ENCODE measurements around the gene SDC4.

Gene SDC4

DNA sequence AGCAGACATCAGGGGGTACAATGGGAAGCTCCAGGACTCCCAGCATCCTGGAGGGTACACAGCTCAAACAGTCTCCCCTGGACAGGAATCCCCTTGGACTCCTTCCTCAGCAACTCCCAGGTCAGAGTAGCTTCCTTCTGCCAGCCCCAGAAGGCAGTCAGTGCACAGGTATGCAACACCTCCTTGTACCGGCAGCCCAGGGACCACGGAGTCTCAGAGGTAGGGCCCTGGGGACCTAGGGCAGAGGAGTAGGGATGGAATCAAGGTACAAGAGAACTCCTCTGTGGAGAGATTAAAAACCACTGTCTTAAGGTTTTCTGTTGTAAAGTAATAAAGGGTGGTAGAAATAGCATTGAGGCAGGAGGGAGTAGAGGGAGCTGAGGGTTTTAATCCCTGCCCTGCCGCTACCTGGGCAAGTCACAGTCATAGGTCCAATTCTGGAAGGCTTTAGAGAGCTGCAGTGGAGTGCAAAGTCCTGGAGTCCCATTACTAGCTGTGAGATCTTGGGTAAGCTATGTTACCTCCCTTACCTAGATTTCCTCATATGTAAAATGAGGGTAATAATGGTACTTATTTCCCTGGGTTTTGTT is 22.4 kb upstream of the SDC4 start:
- Mint-ChIP-seq H3K9me3 (no peaks in the 10 kb centered on the region), H3K4me1 (peaks cover 71% of the 10 kb centered on the region), H3K4me3 (no peak overlapping the region)

DNA sequence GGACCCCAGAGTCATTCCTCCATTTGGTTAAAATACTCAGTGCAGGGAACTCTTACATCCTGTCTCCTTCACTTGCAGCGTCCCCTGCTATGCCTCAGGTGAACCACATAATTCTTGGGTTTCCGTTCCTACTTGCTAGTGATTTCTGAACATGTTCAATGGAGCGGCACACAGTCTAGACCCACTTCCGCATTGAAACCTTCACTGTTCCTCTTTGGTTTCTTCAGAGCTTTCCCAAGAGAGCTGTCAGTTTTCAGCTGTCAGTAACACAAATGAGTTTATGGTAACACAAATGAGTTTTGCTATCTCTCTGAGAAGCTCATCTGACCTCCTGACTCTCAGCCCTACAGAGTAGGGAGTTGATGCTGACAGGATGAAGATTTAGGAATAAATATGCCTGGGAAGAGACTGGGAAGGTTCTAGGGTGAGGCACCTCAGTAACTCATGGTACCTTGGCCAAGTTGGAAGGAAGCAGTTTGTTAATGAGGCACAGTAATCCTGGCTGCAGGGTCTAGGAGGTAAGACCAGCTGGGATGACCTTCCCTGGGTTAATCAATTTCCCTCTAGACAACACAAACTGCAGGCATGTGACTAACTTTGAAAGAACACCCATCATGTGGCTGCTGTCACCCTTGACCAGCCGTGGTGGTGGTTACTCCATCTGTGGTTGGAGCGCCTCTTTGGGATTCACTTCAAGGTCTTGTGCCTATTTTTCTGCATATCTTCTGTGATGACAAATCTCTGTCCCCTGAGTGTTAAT is 20.2 kb upstream of the SDC4 start:
- Mint-ChIP-seq H3K9me3 (no peaks in the 10 kb centered on the region), H3K27ac (peak overlapping the region; percentile 84), H3K4me1 (peaks cover 79% of the 10 kb centered on the region), H3K36me3 (no peaks in the 10 kb centered on the region), H3K4me3 (peak overlapping the region; percentile 38), H3K27me3 (no peaks in the 10 kb centered on the region)

More for the DNA sequence above, 22.4 kb upstream of the SDC4 start:
- Mint-ChIP-seq H3K36me3 (no peaks in the 10 kb centered on the region), H3K27me3 (no peaks in the 10 kb centered on the region), H3K27ac (peak overlapping the region; percentile 65)

DNA sequence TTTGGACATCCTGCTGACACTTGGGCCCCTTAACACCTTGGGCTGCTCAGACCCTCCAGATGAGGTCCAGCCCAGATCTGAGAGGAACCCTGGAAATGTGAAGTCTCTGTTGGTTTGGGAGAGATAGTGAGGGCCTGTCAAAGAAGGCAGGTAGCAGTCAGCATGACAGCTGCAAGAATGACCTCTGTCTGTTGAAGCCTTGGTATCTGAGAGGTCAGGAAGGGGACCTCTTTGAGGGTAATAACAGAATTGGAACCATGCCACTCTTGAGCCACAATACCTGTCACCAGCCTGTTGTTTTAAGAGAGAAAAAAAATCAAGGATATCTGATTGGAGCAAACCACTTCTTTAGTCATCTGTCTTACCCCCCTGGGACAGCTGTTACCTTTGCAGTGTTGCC is 18.9 kb upstream of the SDC4 start:
- peak overlapping the region; percentile 76 for H3K27ac Mint-ChIP-seq
- H3K4me1 Mint-ChIP-seq: peaks cover 75% of the 10 kb centered on the region
- no peaks in the 10 kb centered on the region for H3K9me3 Mint-ChIP-seq
- no peaks in the 10 kb centered on the region for H3K36me3 Mint-ChIP-seq
- H3K27me3 Mint-ChIP-seq: no peaks in the 10 kb centered on the region
- H3K4me3 Mint-ChIP-seq: no peak overlapping the region

DNA sequence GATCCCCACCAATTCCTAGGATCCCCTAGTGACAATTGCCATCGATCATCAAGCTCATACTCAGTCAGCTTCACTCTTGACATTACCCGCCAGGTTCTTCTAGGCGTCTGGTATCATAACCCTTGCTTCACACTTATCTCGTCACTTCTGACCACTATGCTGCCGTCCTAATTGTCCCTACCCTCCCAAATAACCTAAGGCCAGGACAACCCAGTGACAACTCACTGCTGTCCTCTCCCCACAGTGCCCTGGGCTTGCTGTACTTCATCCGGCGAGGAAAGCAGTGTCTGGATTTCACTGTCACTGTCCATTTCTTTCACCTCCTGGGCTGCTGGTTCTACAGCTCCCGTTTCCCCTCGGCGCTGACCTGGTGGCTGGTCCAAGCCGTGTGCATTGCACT is 18.4 kb upstream of the SDC4 start:
- peak overlapping the region; percentile 83 for H3K27ac Mint-ChIP-seq
- peak overlapping the region; percentile 19 for H3K4me3 Mint-ChIP-seq
- H3K36me3 Mint-ChIP-seq: no peaks in the 10 kb centered on the region
- H3K9me3 Mint-ChIP-seq: no peaks in the 10 kb centered on the region
- peaks cover 70% of the 10 kb centered on the region for H3K4me1 Mint-ChIP-seq
- H3K27me3 Mint-ChIP-seq: no peaks in the 10 kb centered on the region

GRCh38 chr20:45366192-45366591 is 18.0 kb upstream of the SDC4 start:
- Mint-ChIP-seq H3K27ac (peak overlapping the region; percentile 83), H3K36me3 (no peaks in the 10 kb centered on the region), H3K4me3 (no peak overlapping the region), H3K27me3 (no peaks in the 10 kb centered on the region), H3K4me1 (peaks cover 66% of the 10 kb centered on the region), H3K9me3 (no peaks in the 10 kb centered on the region)

- Mint-ChIP-seq H3K36me3 (no peaks in the 10 kb centered on the region), H3K9me3 (no peaks in the 10 kb centered on the region), H3K4me1 (peaks cover 59% of the 10 kb centered on the region), H3K4me3 (peak overlapping the region; percentile 39), H3K27me3 (no peaks in the 10 kb centered on the region), H3K27ac (peak overlapping the region; percentile 70)
Measured at GRCh38 chr20:45365444-45365970, 17.3 kb upstream of the SDC4 start.

GRCh38 chr20:45363611-45364492 is 15.6 kb upstream of the SDC4 start:
- peaks cover 51% of the 10 kb centered on the region for H3K4me1 Mint-ChIP-seq
- no peaks in the 10 kb centered on the region for H3K9me3 Mint-ChIP-seq
- peak overlapping the region; percentile 94 for H3K27ac Mint-ChIP-seq
- no peaks in the 10 kb centered on the region for H3K36me3 Mint-ChIP-seq
- H3K27me3 Mint-ChIP-seq: no peaks in the 10 kb centered on the region
- peak overlapping the region; percentile 95 for H3K4me3 Mint-ChIP-seq

- Mint-ChIP-seq H3K4me1 (peaks cover 43% of the 10 kb centered on the region), H3K27ac (peak within 1 kb of the TSS; percentile 94), H3K9me3 (no peaks in the 10 kb centered on the region), H3K4me3 (peak within 1 kb of the TSS; percentile 95), H3K36me3 (no peaks in the 10 kb centered on the region), H3K27me3 (no peaks in the 10 kb centered on the region)
Measured at GRCh38 chr20:45362804-45363610, 14.8 kb upstream of the SDC4 start, which contains the start of gene SYS1. Gene SYS1 (plus strand): TSS chr20:45363156. CDS start chr20:45363532, 376 bp downstream.

GRCh38 chr20:45361793-45362192 is 13.6 kb upstream of the SDC4 start:
- Mint-ChIP-seq H3K36me3 (no peaks in the 10 kb centered on the region), H3K4me1 (peaks cover 36% of the 10 kb centered on the region), H3K27me3 (no peaks in the 10 kb centered on the region), H3K27ac (no peak overlapping the region), H3K4me3 (no peak overlapping the region), H3K9me3 (no peaks in the 10 kb centered on the region)

DNA sequence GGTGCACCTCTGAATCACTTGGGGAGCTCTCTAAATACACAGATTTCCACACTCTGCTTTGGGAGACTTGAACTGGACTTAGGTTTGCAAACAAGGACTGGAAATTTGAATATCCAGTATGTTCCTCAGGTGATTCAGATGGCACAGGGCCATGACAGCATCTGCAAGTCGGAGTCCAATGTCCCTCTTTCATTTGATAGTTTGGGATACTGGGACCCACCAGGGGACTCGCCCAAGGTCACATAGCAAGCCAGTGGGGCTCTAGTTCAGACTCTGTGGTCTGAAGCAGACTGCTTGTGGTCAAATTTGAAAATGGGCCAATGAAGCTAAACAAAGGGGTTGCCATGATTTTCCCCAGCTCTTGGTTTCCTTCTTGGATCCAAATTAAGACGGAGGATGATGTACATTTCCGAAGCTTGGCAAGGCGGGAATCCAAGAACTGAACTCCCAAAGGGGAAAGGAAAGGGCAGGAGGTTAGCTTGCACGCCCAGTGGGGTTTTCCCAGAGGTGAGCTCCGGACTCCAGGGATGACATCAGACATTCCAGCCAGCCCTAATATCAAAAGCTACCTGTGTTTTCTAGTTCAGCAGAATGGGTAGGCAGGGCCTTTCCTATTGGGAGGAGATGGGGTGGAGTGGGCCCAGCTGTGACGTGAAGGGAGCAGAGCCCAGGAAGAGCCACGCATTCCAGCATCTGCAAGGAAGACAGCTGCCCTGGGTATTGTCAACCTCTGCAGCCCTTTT is 11.4 kb upstream of the SDC4 start:
- H3K27me3 Mint-ChIP-seq: no peaks in the 10 kb centered on the region
- H3K4me3 Mint-ChIP-seq: no peak overlapping the region
- H3K9me3 Mint-ChIP-seq: no peaks in the 10 kb centered on the region
- peaks cover 35% of the 10 kb centered on the region for H3K4me1 Mint-ChIP-seq
- no peak overlapping the region for H3K27ac Mint-ChIP-seq
- no peaks in the 10 kb centered on the region for H3K36me3 Mint-ChIP-seq

DNA sequence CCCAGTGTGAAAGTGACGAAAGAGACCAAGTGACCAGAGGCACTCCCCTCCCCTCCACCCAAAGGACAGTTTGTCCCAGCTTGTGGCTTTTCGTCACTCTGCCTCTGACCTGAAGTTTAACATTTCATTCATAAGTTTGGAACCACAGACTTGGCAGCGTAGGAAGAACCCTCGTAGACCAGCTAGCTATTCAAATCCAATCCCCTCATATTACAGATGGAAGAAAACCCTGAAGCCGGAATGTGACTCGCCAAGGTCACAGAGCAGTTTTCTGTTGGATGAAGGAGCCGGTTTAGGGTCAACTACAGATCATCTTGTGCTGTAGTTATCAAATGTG is 10.8 kb upstream of the SDC4 start:
- Mint-ChIP-seq H3K9me3 (no peaks in the 10 kb centered on the region), H3K27ac (no peak overlapping the region), H3K4me1 (peaks cover 38% of the 10 kb centered on the region), H3K36me3 (no peaks in the 10 kb centered on the region), H3K4me3 (no peak overlapping the region), H3K27me3 (no peaks in the 10 kb centered on the region)

DNA sequence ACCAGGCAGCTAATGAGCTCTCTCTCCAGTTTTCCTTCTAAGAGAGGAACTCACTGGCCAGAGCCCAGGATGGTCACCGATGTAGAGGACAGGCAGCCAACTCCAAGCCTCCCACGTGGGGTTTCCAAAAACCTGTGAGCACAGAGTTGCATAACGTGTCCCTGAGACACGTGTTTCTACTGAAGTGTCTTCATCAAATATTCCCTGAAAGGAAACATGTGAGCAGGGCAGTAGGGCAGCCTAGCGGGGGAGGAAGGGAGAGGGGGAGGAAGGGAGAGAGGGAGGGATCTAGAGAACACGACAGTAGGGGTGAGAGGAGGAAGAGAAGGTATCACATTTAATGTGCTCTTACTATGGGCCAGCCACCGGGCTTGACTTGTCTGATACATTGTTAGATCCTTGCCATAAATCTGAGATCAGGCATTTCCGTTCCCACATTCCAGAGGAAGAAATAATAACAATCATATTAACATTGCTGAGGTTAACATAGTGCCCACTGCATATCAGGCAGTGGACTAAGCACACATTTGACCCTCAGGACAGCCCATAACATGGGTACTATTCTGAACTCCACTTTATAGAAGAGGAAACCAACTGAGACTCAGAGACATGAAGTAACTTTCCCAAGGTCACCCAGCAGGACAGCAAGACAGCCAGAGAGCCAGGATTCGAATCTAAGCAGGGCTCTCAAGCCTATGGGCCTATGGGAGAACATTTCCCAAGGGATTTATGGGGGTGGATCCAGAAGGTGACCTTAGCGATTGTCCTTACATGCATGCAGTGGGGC is 10.3 kb upstream of the SDC4 start:
- no peak overlapping the region for H3K27ac Mint-ChIP-seq
- H3K4me1 Mint-ChIP-seq: peaks cover 36% of the 10 kb centered on the region
- H3K4me3 Mint-ChIP-seq: no peak overlapping the region
- H3K9me3 Mint-ChIP-seq: no peaks in the 10 kb centered on the region
- no peaks in the 10 kb centered on the region for H3K36me3 Mint-ChIP-seq
- no peaks in the 10 kb centered on the region for H3K27me3 Mint-ChIP-seq

GRCh38 chr20:45355209-45356084 is 7.2 kb upstream of the SDC4 start:
- Mint-ChIP-seq H3K4me1 (peaks cover 29% of the 10 kb centered on the region), H3K36me3 (no peaks in the 10 kb centered on the region), H3K27me3 (no peaks in the 10 kb centered on the region), H3K9me3 (no peaks in the 10 kb centered on the region), H3K27ac (peak overlapping the region; percentile 93), H3K4me3 (peak overlapping the region; percentile 56)
